ENCODE measurements around the gene PAQR4.

- TF ChIP-seq CTCF (IDR thresholded peaks at IDR 0.05) (no peak), ZFX (IDR thresholded peaks at IDR 0.05; ENCODE audit: borderline replicate concordance) (no peak)
Observed at GRCh38 chr16:2960183-2961010, 8.8 kb upstream of the PAQR4 start.
